BJ (cell line): Measurements from ENCODE around the gene ATRN. TPM values are rescaled to one million over a fixed set of nuclear protein-coding genes. Genes with fewer than 3 reads are reported as not detected.

Source experiments
- CTCF ChIA-PET: fragments of 350-600 bp; formaldehyde crosslinking; extraction: SDS; loops from one replicate; lab custom pipeline; 2021; ENCODE audit warnings: antibody characterized with exemption, inconsistent platforms; lab: Yijun Ruan, JAX
- POLR2A ChIA-PET: fragments of 300-600 bp; sonication (Branson Sonifier 250); formaldehyde crosslinking; extraction: SDS; loops from one replicate; lab custom pipeline; 2021; ENCODE audit warnings: antibody characterized with exemption; lab: Charles Lee
- DNase-seq: peaks from one replicate; pipeline ENCODE4 v3.0.0-alpha.2; 2011; ENCODE audit warnings: low read depth
- H3K27me3 ChIP-seq: 2 replicates; pipeline ENCODE4 v1.6.0; 2011; ENCODE audit warnings: low read length; ENCODE audit not compliant: control insufficient read depth, insufficient read depth
- H3K36me3 ChIP-seq: 2 replicates; pipeline ENCODE4 v1.5.1; 2011; ENCODE audit warnings: low read length; ENCODE audit not compliant: control insufficient read depth, insufficient read depth
- H3K4me3 ChIP-seq: 2 replicates; pipeline ENCODE4 v1.5.1; 2011; ENCODE audit warnings: low read depth, mild to moderate bottlenecking, control low read depth, low read length
- polyA plus RNA-seq: library from polyadenylated mRNA; depleted of rRNA; stranded (reverse); fragments of >200 nt; gene quantifications from 2 replicates; pipeline ENCODE4 v1.2.3, GENCODE V29; 2011
- TF ChIP-seq, protein P1 (sequence below): IDR thresholded peaks from 2 replicates; pipeline ENCODE4 v1.5.1; 2011; ENCODE audit warnings: low read depth, mild to moderate bottlenecking, control low read depth, inconsistent platforms, low read length, moderate library complexity; ENCODE audit not compliant: insufficient read depth

The ATRN gene
- polyA plus RNA-seq, 1 experiment, result 55.7 TPM

DNA sequence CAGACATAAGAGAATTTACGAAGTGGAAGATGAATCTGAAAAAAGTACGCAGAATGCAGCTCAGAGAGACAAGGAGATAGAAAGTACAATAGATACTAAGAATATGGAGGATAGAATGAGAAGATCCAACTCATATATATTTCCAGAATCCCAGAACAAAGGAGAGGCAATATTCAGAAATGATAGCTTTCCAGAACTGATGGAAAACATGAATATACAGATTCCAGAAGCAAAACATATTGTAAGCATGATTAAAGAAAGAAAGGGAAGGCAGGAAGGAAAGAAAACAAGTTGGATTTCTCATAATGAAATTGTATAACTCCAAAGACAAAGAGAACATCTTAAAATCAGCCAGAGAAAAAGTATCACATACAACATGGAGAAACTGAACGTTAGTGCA, 169.4 kb downstream of the ATRN start:
- CTCF ChIA-PET, result no interaction called here
- Histone ChIP-seq H3K27me3 (no peaks in the 10 kb centered on the region), H3K36me3 (peaks cover 3% of the 10 kb centered on the region; the same call in 1 of the 2 replicates), H3K4me3 (no peak overlapping the region)
- no peak for DNase-seq
- POLR2A ChIA-PET, result no interaction called here
- TF ChIP-seq, protein P1, sequence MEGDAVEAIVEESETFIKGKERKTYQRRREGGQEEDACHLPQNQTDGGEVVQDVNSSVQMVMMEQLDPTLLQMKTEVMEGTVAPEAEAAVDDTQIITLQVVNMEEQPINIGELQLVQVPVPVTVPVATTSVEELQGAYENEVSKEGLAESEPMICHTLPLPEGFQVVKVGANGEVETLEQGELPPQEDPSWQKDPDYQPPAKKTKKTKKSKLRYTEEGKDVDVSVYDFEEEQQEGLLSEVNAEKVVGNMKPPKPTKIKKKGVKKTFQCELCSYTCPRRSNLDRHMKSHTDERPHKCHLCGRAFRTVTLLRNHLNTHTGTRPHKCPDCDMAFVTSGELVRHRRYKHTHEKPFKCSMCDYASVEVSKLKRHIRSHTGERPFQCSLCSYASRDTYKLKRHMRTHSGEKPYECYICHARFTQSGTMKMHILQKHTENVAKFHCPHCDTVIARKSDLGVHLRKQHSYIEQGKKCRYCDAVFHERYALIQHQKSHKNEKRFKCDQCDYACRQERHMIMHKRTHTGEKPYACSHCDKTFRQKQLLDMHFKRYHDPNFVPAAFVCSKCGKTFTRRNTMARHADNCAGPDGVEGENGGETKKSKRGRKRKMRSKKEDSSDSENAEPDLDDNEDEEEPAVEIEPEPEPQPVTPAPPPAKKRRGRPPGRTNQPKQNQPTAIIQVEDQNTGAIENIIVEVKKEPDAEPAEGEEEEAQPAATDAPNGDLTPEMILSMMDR, result no peak

DNA sequence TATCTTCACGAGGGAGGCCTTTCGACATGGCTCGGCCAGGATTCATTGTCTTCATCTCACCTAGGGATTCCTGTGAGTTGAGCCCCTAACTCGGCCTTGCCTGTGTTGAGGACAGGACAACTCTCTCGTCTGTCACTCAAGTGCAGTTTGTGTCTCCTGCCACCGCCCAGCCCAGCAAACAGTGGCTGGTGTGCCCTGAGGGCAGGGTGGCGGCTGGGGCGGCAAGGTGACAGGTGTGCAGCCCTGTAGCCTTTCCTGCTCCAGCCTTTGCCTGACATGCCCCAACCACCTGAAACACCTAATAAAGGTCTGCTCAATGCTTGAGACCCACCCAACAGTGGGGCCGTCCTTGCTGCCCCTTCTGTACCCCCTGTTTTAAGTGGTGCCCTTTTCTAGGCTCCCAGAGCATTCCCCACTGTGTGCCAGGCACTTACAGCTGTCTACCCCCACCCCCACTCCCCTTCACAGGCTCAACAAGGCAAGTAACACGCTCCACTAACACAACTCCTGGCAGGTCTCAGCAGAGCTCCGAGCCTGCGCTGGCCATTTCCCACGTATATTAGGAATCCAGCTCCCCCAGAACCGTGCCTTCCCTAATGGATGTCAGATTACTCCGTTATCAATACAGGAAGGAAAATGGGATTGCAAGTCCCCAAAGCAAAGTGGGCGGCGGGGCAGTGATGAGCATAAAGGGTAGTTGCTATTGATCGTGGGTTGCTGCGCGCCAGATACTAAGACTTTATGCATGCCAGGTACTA, 174.7 kb downstream of the ATRN start:
- H3K27me3 ChIP-seq, result no peaks in the 10 kb centered on the region
- H3K36me3 ChIP-seq, result peaks cover 7% of the 10 kb centered on the region
- H3K4me3 ChIP-seq, result no peak overlapping the region
- ChIA-PET POLR2A (no interaction called here), CTCF (no interaction called here)
- no peak for DNase-seq
- TF ChIP-seq, protein P1, result no peak

DNA sequence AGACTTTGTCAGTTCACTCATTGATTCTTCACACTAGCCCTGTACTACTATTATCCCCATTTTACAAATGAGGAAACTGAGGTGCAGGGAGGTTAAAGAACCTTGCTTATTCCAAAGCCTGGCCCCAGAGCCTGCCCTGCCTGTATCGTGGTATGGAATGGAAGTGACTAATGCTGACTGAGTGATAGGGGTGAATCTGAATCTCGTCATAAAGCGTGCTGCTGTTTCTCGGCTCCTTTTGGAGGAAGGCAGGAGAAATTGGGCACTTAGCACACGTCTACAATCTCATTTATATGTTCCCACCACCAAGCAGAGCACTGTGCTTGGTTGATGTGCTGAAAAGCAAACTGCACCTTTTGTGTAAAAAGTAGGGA, 175.2 kb downstream of the ATRN start:
- no peak overlapping the region for H3K4me3 ChIP-seq
- POLR2A ChIA-PET, result no interaction called here
- peaks cover 7% of the 10 kb centered on the region for H3K36me3 ChIP-seq
- DNase-seq, result no peak
- H3K27me3 ChIP-seq, result no peaks in the 10 kb centered on the region
- CTCF ChIA-PET, result no interaction called here
- TF ChIP-seq, protein P1, result no peak

DNA sequence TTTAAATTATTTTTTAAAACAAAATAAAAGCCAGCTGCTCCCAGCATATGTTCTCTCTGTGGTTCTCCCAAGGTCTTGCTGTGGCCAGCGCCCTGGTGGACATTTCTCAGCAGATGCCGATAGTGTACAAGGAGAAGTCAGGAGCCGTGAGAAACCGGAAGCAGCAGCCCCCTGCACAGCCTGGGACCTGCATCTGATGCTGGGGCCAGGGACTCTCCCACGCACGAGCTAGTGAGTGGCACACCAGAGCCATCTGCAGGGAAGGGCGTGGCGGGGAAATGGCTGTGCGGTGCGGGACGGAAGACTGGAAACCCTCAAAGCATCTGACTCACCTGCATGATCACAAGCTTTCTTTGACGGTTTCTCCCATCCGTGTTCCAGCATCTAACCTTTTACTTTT, 175.8 kb downstream of the ATRN start:
- Histone ChIP-seq H3K27me3 (no peaks in the 10 kb centered on the region), H3K36me3 (peaks cover 7% of the 10 kb centered on the region), H3K4me3 (no peak overlapping the region)
- TF ChIP-seq, protein P1, result no peak
- POLR2A ChIA-PET, result no interaction called here
- no peak for DNase-seq
- CTCF ChIA-PET, result interaction anchor here (2.7 kb wide), 1 partner anchor 13 kb away, joined by 9 read pairs; no protein-coding TSS in a partner anchor

DNA sequence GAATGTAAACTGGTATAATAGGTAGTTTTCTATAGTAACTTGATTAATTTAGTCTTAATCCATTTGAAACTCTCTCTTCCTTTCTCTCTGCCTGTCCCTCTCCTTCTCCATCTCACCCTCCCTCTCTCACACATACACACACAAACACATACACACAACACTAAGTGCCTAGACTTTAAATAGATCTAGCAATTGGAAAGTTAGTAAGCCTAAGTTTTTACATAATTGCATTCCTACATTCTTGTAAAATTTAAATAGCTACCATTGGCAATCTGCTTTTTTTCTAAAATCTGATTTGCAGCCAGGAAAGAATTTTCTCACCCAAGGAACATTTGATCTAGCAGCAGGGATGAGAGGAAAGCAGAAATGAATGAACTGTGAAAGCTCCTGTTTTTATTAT, 176.7 kb downstream of the ATRN start:
- TF ChIP-seq, protein P1, result no peak
- CTCF ChIA-PET, result interaction anchor here (0.7 to 2.7 kb wide), 2 partner anchors 14 to 430 kb away, joined by 3 to 9 read pairs; no protein-coding TSS in a partner anchor
- Histone ChIP-seq H3K36me3 (peaks cover 7% of the 10 kb centered on the region), H3K27me3 (no peaks in the 10 kb centered on the region), H3K4me3 (no peak overlapping the region)
- POLR2A ChIA-PET, result no interaction called here
- DNase-seq, result no peak
